GM21390 (cell line): ENCODE results near the gene SRCAP.

Experiments
- ATAC-seq: cut with Tn5 transposase; IDR thresholded peaks from one replicate; pipeline ENCODE4 v1.9.1; 2021; ENCODE audit not compliant: unreplicated experiment

Gene SRCAP

GRCh38 chr16:30771726-30772125 is 72.8 kb downstream of the SRCAP start:
- ATAC-seq, result no peak

DNA sequence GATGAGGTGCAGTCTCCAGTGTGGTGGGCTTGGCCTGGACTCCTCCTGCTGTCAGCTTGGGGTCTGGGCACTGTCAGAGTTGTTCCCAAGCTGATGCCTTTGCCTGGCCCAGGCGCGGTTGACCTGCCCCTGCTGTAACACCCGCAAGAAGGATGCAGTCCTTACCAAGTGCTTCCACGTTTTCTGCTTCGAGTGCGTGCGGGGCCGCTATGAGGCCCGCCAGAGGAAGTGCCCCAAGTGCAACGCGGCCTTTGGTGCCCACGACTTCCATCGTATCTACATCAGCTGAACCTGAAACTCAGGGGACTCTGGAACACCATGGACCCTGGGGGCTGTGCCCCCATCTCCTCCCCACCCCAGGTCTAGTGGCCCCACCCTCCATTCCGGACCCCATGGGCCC is 74.9 kb downstream of the SRCAP start:
- no peak for ATAC-seq

DNA sequence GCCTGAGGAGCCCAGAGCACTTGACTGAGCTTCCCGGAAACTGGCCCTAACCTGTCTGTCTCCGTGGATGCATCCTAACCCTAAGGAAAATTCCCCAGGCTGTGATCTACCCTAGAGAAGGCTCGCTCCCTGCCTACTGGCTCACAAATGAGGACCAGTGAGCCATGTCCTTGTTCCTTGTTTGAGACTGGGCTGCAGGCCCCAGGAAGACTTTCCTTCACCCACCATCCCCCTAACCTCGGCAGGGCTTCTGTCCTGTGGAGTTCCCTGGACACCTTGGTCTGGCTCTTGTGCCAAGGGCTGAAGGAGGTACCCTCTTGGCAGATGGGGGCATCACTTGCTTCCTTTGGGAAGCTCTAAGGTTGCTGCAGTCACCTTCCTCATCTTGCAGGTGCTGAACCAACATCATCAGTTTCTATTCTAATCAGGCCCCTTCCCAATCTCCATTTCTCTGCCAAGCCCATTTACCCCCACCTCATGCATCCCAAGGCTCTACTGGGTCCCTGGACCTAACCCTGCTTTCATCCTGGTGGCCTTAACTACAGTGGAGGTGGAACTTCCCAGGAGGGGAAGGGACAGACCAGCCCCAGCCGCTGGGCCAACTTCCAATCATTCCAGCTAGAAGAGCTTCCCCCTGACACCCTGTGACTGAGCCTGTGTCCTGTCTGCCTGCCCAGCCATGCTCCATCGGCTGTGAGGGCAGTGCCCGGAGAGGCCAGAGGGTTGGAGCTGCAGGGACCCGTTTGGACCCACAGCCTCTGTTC is 75.6 kb downstream of the SRCAP start:
- ATAC-seq, result no peak

DNA sequence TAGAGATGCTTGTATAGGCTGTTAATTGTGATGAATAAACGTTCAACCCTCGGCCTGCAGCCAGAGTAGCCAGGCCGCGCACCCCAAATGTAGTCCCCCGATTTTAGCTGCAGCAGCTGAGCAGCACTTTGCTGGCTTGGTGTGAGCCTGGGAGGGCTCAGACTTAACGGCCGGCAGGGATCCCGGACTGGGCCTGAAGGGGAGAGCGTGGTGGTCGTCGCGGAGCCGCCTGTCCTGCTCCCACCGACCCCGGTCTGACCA is 76.1 kb downstream of the SRCAP start:
- no peak for ATAC-seq

DNA sequence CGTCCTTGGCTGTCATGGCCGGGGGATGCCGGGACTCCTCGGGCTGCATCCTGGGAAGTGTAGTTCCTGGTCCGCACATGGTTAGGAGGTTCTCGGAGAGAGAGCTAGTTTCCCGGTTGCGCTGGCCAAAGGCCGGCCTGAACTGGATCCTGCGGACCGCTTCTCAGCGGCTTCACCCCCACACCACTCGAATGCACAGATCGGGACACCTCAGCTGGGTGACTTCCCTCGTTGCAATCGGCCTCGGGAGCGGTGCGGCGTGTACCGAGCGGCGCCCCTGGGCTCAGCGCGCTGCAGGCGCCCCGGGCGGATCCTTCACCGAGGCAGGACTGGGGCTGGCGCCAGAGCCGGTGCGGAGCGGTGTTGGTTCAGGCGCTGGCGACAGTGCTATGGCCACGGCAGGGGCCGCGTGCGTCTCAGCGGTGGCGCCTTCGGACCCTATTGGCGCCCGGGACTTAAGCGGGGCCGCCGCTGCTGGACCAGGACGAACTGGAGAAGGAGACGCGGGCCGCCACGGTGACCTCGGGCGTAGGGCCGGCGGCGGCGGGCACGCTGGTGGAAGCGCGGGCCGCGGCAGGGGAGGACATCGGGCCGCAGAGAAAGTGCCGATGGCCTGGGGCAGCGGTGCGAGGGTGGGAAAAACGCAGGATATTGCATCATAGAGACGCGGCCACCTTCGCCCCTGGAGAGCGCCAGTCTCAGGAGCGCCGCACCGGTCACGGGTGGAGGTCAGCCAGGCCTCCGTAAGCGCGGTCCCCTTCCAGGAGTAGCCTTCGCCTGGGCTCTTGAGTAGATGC is 76.6 kb downstream of the SRCAP start:
- peak; percentile 52 for ATAC-seq

- no peak for ATAC-seq
These were observed 78.8 kb downstream of the SRCAP start for GRCh38 chr16:30777591-30778297.

DNA sequence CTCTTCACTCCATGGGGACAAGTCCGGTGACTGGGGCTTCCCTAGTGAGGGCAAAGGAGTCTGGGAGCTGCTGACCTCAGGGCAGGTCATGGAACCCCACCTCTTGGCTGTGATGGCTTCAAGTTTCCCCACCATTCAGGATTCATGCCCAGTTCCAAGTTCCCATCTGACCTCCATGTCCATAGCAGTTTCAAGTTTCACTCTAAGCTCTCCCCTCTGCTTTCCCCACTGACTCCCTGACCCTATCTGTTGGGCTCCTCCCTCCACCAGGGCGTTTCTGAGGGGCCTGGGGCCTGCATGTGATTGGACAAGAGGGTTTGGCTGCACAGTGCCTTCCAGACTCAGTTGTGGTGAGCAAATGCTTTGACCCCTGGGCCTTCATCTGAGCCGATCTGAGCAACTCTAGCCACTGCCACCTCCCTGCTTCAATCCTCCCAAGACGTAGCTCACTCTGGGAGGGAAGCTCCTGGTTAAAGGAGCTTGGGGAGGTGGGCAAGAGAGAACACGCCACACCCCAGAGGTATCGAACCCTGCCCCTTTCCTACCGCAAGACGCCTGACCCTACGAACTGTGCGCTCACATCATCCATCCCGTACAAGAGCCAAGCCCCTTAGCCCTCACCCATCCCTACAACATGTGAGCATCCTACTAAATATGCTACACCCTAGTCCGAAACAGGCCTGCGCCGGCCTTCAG is 79.7 kb downstream of the SRCAP start:
- ATAC-seq, result no peak

DNA sequence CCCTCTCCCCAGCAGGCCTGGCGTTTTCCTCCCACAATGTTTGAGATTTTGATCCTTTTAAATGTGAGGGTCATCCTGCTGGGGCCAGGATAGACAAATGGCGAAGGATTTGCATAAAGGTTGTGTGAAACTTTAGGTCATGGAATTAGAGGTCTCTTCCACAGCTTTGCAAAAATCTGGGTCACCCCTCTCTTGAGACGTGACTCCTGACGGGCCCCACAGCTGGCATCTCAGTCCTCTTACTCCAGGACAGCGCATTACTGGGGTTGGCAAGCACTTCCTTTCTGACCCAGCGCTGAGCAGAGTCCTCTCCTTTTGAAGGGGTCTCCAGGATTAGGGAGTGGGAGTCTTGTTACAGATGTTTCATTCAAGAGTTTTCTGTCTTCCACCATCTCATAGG is 80.6 kb downstream of the SRCAP start:
- ATAC-seq, result no peak

GRCh38 chr16:30780021-30780420 is 81.0 kb downstream of the SRCAP start:
- no peak for ATAC-seq

- ATAC-seq, result no peak
These were observed 81.6 kb downstream of the SRCAP start for GRCh38 chr16:30780549-30780948.

DNA sequence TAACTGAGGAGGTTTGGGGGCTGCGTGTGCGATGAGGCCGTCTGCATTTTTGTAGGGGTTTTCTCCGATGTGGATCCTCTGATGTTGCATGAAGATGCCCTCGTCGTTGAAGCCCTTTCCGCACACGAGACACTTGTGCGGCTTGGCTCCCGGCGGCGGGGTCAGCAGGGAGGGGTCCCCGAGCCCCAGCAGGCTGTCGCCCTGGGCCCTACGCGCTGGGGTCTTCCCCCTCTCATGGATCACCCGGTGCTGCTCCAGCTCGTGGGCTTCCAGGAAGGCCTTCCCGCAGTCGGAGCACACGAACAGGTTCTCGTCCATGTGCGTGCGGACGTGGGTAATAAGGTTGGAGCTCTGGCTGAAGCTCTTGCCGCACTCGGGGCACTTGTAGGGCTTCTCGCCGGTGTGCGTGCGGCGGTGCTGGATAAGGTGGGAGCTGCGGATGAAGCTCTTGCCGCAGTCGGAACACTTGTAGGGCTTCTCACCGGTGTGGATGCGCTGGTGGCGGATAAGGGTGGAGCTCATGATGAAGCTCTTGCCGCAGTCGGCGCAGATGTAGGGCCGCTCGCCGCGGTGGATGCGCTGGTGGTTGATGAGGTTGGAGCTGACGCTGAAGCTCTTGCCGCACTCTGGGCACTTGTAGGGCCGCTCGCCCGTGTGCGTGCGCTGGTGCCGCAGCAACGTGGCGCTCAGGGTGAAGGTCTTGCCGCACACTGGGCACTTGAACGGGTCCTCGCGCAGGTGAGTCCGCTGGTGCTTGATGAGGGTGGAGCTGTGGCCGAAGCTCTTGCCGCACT is 83.7 kb downstream of the SRCAP start:
- ATAC-seq, result no peak

GRCh38 chr16:30783280-30784109 is 84.5 kb downstream of the SRCAP start:
- ATAC-seq, result no peak

DNA sequence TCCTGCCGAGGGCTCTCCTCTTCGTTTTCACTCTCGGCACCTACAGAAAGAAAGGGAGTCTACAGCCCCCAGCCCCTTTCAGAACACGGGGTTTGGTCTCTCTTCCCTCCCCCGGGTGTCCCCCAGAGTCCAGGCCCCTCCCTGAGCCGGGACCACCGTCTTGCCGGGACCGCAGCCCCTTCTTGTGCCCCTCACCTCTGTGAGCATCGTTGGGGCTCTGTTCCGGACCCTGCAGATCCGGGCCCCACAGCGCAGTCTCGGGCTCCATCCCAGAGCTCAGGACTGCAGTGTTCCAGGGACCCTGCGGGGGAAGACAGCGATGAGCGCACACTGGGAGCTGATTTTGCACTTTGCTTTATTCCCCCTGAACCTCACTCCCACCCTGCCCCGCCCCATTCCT is 85.2 kb downstream of the SRCAP start:
- ATAC-seq, result no peak

DNA sequence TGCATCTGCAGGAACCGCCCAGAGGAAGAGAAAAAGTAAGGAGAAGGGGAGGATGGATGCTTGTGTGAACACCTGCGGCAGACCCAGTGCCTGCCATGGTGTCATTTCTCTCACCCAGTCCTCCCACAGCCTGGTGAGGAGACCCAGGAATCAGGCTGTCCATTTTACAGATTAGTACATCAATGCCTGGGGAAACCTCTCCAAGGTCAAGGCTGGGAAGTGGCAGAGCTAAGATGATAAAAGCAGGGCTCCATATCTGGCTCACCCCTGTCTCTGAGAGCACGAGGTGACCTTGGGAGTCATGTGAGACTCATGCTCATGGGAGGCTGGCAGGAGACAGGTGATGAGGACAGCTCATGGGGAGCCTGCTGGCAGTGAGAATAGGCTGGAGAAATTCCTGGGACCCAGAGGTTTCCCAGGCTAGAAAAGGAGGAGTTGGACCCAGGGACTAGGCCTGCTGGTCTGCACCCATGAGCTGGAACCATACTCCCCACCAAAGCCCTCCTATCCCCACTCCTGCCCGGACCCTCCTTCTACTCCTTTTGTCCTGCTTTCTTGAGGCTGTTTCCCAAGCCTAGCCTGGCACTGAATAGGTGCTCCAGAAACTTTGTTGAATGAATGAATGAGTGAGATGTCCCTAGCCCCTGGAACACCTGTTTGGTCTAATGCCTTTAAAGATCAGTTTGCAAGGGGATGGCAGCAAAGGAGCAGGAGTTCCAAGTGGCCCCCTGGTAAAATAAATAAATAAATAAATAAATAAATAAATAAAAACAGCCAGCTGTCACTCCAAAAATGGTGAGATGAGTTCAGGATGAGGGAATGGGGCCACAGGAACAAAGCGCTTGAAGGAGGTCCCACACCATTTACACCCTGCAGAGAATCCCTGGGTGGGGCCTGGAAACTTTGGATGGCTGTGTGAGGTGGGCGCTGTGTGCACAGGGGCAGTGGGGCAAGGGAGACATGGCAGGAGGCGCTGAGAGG is 86.4 kb downstream of the SRCAP start:
- no peak for ATAC-seq

DNA sequence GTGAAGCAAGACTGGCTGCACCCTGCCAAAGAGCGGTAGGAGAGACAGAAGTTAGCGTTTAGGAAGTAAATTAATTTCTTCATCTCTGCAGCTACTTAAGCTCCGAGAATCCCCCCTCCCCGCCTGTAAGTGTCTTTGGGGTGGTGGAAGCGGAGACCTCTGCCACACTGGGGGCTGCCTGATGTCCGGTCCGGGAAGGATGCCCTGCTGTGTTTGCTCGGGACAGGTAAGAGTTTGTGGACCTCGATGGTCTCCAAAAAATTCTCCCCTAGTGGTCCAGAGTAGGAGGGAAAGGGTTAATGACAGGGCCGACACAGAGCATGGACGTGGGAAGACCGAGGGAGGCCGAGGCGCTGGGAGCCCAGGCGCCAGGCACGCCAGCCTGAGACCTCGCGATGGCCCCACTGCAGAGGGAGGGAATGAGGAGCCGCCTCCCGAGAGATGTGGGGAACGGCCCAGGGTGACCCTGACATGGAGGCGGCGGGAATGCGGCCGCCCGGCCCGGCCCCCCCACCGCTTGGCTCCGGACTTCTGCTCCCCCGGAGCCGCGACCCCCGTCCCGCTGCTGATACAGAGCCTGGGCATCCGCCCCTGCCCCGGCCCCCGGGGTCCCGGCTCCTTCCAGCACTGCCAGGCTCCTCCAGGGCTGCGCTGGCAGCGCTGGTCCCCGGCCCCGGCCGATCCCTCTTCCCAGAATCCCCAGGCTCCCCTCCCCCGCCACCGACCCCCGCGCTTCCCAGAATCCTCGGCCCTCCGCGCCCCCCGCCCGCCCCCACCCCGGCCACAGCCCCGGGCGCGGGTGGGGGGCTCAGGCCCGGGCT is 87.4 kb downstream of the SRCAP start:
- ATAC-seq, result no peak

- no peak for ATAC-seq
These were observed 88.1 kb downstream of the SRCAP start, which contains the start of gene ZNF629 for GRCh38 chr16:30786936-30787612. Gene ZNF629 (minus strand): TSS chr16:30787205. CDS start chr16:30784482, 2,723 bp downstream.
